ENCODE data around the gene TENT4B.
"Not testable (repeated sequence)": the region's sequence is repeated elsewhere in the genome, so short reads cannot be mapped to it uniquely, and the experiment has no call there.

Gene TENT4B

GRCh38 chr16:50238868-50239301 is 85.8 kb downstream of the TENT4B start:
- no peak for DNase-seq

GRCh38 chr16:50243024-50243423 is 89.9 kb downstream of the TENT4B start:
- DNase-seq, result not testable (repeated sequence)

GRCh38 chr16:50244140-50244503 is 91.0 kb downstream of the TENT4B start:
- no peak for DNase-seq

GRCh38 chr16:50244504-50245416 is 91.7 kb downstream of the TENT4B start:
- no peak for DNase-seq

- peak; percentile 75 for DNase-seq
Measured at GRCh38 chr16:50245417-50246298, 92.6 kb downstream of the TENT4B start.

GRCh38 chr16:50246299-50247122 is 93.4 kb downstream of the TENT4B start:
- peak; percentile 26 for DNase-seq

- no peak for DNase-seq
Measured at GRCh38 chr16:50247123-50247905, 94.2 kb downstream of the TENT4B start.

GRCh38 chr16:50247906-50248608 is 95.0 kb downstream of the TENT4B start:
- no peak for DNase-seq

GRCh38 chr16:50248845-50249244 is 95.7 kb downstream of the TENT4B start:
- no peak for DNase-seq

- no peak for DNase-seq
Measured at GRCh38 chr16:50251375-50252081, 98.4 kb downstream of the TENT4B start.

- no peak for DNase-seq
Measured at GRCh38 chr16:50252082-50252611, 99.0 kb downstream of the TENT4B start.

GRCh38 chr16:50252874-50253513 is 99.9 kb downstream of the TENT4B start:
- no peak for DNase-seq

- no peak for DNase-seq
Measured at GRCh38 chr16:50253514-50253910, 100.4 kb downstream of the TENT4B start.

GRCh38 chr16:50254072-50254471 is 101.0 kb downstream of the TENT4B start:
- DNase-seq, result no peak

GRCh38 chr16:50255538-50255937 is 102.4 kb downstream of the TENT4B start:
- no peak for DNase-seq

- no peak for DNase-seq
Measured at GRCh38 chr16:50256604-50257003, 103.5 kb downstream of the TENT4B start.

GRCh38 chr16:50257876-50258275 is 104.8 kb downstream of the TENT4B start:
- no peak for DNase-seq

GRCh38 chr16:50259334-50260205 is 106.5 kb downstream of the TENT4B start:
- DNase-seq, result no peak
